ENCODE results near the gene UQCR11.
A peak's percentile ranks its signal among the peaks of the same experiment; 100 is the strongest.

Gene UQCR11

GRCh38 chr19:1634938-1635243 lies 29.6 kb upstream of the UQCR11 start:
- no peak for DNase-seq (ENCODE audit: low spot score)

GRCh38 chr19:1634242-1634937 lies 29.1 kb upstream of the UQCR11 start:
- no peak for DNase-seq (ENCODE audit: low spot score)

GRCh38 chr19:1633269-1633826 lies 28.1 kb upstream of the UQCR11 start:
- no peak for DNase-seq (ENCODE audit: low spot score)

- DNase-seq (ENCODE audit: low spot score) = no peak
Measured at GRCh38 chr19:1632462-1633268, 27.4 kb upstream of the UQCR11 start.

GRCh38 chr19:1631557-1632100 lies 26.4 kb upstream of the UQCR11 start:
- no peak for DNase-seq (ENCODE audit: low spot score)

- DNase-seq (ENCODE audit: low spot score) = no peak
Measured at GRCh38 chr19:1630811-1631210, 25.5 kb upstream of the UQCR11 start.

- DNase-seq (ENCODE audit: low spot score) = no peak
Measured at GRCh38 chr19:1630012-1630411, 24.8 kb upstream of the UQCR11 start.

GRCh38 chr19:1629256-1629808 lies 24.1 kb upstream of the UQCR11 start:
- DNase-seq (ENCODE audit: low spot score) = no peak

GRCh38 chr19:1627194-1627593 lies 21.9 kb upstream of the UQCR11 start:
- no peak for DNase-seq (ENCODE audit: low spot score)

GRCh38 chr19:1626417-1627010 lies 21.3 kb upstream of the UQCR11 start:
- no peak for DNase-seq (ENCODE audit: low spot score)

- DNase-seq (ENCODE audit: low spot score) = peak; percentile 53
Measured at GRCh38 chr19:1624458-1624857, 19.2 kb upstream of the UQCR11 start.

GRCh38 chr19:1622541-1622940 lies 17.3 kb upstream of the UQCR11 start:
- DNase-seq (ENCODE audit: low spot score) = no peak

GRCh38 chr19:1622007-1622406 lies 16.7 kb upstream of the UQCR11 start:
- DNase-seq (ENCODE audit: low spot score) = no peak

GRCh38 chr19:1621574-1621973 lies 16.3 kb upstream of the UQCR11 start:
- no peak for DNase-seq (ENCODE audit: low spot score)

GRCh38 chr19:1621021-1621420 lies 15.8 kb upstream of the UQCR11 start:
- DNase-seq (ENCODE audit: low spot score) = no peak

GRCh38 chr19:1620502-1620901 lies 15.2 kb upstream of the UQCR11 start:
- no peak for DNase-seq (ENCODE audit: low spot score)

GRCh38 chr19:1619703-1620102 lies 14.4 kb upstream of the UQCR11 start:
- no peak for DNase-seq (ENCODE audit: low spot score)

- DNase-seq (ENCODE audit: low spot score) = no peak
Measured at GRCh38 chr19:1619094-1619439, 13.8 kb upstream of the UQCR11 start.

GRCh38 chr19:1618157-1619093 lies 13.2 kb upstream of the UQCR11 start:
- no peak for DNase-seq (ENCODE audit: low spot score)

- no peak for DNase-seq (ENCODE audit: low spot score)
Measured at GRCh38 chr19:1616875-1617274, 11.6 kb upstream of the UQCR11 start.

GRCh38 chr19:1616396-1616795 lies 11.1 kb upstream of the UQCR11 start:
- DNase-seq (ENCODE audit: low spot score) = no peak

All from COLO829 (cell line).